Fibroblast of the conjunctiva (primary cell): ENCODE results near the gene ZNF641.
A peak's percentile ranks its signal among the peaks of the same experiment; 100 is the strongest.
"Not testable (repeated sequence)": the region's sequence is repeated elsewhere in the genome, so short reads cannot be mapped to it uniquely, and the experiment has no call there.

Experiments
- DNase-seq: peaks from one replicate; pipeline ENCODE4 v3.0.0-alpha.2; 2010; ENCODE audit warnings: low read depth

Gene ZNF641

DNA sequence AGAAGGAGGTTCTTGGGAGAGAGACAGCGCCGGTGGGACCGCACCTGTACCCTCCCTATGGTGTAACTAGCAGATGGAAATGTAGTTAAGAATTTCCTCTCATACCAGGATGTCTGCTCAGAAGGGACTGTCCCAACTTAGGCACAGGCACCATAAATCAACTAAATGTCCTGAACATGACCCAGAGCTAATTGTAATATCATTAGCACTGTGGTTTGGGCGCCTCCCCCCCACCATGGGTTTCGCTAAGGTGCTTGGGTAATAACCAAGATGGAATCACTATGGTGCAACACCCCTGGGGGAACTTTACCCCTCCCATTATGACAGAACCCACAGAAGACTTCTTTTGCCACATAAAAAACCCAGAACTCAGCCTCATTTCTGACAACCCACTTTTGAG is 15.9 kb downstream of the ZNF641 start:
- DNase-seq = no peak

DNA sequence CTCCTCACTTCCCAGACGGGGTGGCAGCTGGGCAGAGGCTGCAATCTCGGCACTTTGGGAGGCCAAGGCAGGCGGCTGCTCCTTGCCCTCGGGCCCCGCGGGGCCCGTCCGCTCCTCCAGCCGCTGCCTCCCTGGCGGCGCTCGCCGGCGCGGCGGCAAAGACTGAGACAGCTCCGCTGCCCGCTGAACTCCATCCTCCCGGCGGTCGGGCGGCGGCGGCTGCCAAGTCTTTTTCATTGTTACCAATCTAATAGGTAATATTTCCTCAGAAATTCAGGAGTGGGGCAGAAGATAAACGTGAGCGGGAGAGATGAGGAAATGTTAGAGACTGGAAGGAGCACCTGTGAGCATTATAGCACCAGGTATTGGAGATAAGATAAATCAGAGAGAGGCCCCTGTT is 17.0 kb downstream of the ZNF641 start:
- not testable (repeated sequence) for DNase-seq

- no peak for DNase-seq
These were observed 19.3 kb downstream of the ZNF641 start for GRCh38 chr12:48331399-48331798.

- DNase-seq = no peak
These were observed 21.4 kb downstream of the ZNF641 start for GRCh38 chr12:48329199-48329939.

- no peak for DNase-seq
These were observed 34.2 kb downstream of the ZNF641 start for GRCh38 chr12:48316491-48316890.

DNA sequence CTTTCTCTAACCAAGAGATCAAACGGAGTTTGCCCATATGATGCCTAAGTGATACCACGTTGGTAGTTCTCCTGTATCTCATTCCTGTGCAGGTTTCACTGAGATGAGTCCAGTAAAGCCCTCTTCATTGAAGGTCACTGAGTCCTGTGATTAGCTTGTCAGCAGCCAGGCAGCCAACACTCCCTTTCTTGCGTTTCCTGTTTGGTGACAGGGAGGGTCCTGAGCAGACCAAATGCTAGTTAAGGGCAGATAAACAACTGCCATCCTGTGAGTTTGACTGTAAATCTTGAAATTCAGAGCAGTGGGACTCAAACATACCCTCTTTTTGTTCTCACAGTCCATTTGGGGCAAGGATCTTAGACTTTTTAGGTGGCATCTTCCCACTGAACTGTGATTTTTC is 39.4 kb downstream of the ZNF641 start:
- no peak for DNase-seq

DNA sequence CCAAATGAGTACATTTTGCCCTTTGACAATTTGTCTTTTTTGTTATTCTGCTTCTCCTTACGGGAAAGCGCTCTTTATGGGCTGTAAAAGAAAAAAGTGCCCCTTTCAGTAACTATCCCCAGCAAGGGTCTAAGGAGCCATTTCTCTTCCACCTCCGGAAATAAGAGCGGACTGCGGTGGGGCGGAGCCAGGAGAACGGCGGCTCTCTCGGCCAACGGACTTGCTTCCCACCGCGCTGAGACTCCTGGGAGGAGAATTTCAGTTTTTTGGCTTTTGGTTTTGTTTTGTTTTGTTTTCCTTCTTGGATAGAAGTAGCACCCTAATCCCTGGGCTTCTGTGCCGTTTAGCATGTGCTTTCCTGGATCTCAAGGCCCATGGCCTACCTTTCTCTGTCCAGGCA is 43.5 kb downstream of the ZNF641 start:
- no peak for DNase-seq

DNA sequence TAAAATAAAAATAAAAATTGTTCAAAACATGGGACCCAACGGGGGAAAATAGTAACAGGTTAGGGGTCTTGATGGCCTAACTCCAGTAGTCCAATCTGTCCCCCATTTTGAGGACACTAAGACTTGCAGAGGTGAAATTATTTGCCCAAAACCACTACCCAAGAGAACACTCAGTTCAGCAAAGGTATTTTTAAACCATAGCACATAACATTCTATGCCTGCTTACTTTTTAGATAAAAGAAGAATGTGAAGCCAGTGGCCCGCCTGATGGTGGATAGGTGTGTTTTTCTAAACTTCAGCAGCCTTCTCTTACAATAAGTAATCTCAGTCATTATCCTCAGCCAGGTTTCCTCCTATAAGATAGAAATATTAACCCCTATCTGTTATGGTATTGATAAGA is 45.5 kb downstream of the ZNF641 start:
- DNase-seq = no peak

DNA sequence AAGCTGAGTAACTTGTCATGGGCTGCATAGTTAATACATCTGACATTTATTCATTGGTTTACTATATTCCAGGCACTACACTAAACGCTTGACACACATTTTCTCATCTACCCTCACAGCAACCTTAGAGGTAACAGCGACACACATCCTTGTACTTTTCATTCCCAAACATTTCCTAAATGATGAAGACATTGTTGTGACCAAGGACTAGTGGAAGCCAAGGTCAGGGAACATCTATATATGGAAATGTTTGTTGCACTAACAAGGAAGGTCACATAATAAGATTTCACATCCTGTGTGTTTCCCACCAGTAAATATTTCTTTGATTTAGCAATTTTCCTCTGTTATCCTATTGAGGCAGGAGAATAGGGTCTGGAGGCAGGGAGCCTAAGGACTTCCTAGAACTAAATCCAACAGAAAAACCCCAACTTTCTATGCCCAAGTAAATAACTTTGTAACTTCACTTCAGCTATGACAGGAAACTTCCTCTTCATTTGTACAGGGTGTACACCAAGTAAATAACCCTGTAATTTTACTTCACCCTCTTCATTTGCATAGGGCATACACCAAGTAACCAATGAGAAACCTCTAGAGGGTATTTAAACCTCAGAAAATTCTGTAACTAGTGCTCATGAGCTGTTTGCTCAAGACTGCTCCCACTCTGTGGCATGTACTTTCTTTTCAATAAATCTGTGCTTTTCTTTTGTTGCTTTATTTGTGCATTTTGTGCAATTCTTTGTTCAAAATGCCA is 48.4 kb downstream of the ZNF641 start:
- no peak for DNase-seq

DNA sequence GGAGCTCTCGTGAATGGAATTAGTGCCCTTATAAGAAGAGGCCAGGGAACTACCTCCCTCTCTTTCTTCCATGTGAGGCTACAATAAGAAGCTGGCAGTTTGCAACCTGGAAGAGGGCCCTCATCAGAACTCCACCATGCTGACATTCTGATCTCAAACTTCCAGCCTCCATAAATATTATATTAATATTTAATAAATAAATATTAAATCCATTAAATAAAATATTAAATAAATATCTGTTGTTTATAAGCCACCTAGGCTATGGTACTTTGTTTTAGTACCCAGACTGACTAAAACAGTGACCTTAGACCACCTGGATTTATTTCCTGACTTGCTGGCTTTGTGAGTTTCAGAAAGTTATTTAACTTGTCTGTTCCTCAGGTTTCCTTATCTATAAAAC is 49.9 kb downstream of the ZNF641 start:
- no peak for DNase-seq

- peak; percentile 58 for DNase-seq
These were observed 54.0 kb downstream of the ZNF641 start for GRCh38 chr12:48296586-48297282.

GRCh38 chr12:48292040-48292439 is 58.7 kb downstream of the ZNF641 start:
- DNase-seq = no peak

- no peak for DNase-seq
These were observed 59.2 kb downstream of the ZNF641 start for GRCh38 chr12:48291511-48291910.

GRCh38 chr12:48288387-48289268 is 62.1 kb downstream of the ZNF641 start:
- DNase-seq = no peak
